HCT116 (cell line): Measurements from ENCODE around the gene MT1X. TPM values are rescaled to one million over a fixed set of nuclear protein-coding genes. Genes with fewer than 3 reads are reported as not detected.

Source experiments
- ATAC-seq: fragments of 200-7000 bp; cut with Tn5 transposase; 2 replicates; pipeline ENCODE4 v1.9.1; 2020; ENCODE audit warnings: mild to moderate bottlenecking, moderate library complexity
- BruUV-seq: library from RNA; stranded (reverse); fragments of 400-500 nt; replicated peaks from 2 replicates; lab custom pipeline; 2021; lab: Mats Ljungman, UMichigan
- CTCF ChIA-PET: fragments of 300-600 bp; sonication (Branson Sonifier 250); formaldehyde crosslinking; loops from one replicate; lab custom pipeline; 2021; ENCODE audit warnings: antibody characterized with exemption; lab: Charles Lee
- POLR2A ChIA-PET: fragments of 300-600, 350-600 bp; sonication (Branson Sonifier 250); formaldehyde crosslinking; loops from one replicate; lab custom pipeline; 2021; ENCODE audit warnings: antibody characterized with exemption; lab: Charles Lee
- RAD21 ChIA-PET, 2 experiments: fragments of 300-600 bp; sonication (Branson Sonifier 250); formaldehyde crosslinking; loops; one replicate each; lab custom pipeline; 2023; ENCODE audit warnings: low total read pairs in 2 of 2; ENCODE audit not compliant: uncharacterized antibody in 2 of 2, unreplicated experiment in 2 of 2, low non-redundant PET in 1 of 2; lab: Charles Lee
- DNase-seq: peaks from one replicate; pipeline ENCODE4 v3.0.0-alpha.2; 2010; ENCODE audit warnings: low read depth, low spot score
- H2AFZ ChIP-seq: fragments of 200-600 bp; shearing (Covaris generic), sonication (generic); 2 replicates; pipeline ENCODE4 v1.6.1; 2017; ENCODE audit warnings: low read depth, mixed run types, mixed read lengths, antibody characterized with exemption, low read length; ENCODE audit not compliant: poor library complexity, severe bottlenecking
- H3K27ac ChIP-seq: 2 replicates; pipeline ENCODE4 v1.5.1; 2012; ENCODE audit warnings: low read depth, low read length
- H3K27me3 ChIP-seq: fragments of 200-600 bp; sonication (generic); 2 replicates; pipeline ENCODE4 v1.6.1; 2016; ENCODE audit warnings: mixed run types, low read length, mixed read lengths; ENCODE audit not compliant: insufficient read depth
- H3K36me3 ChIP-seq, 2 experiments: fragments of 200-500 bp in 1 of 2; fragments of 200-600 bp in 1 of 2; sonication (Bioruptor generic) in 1 of 2; sonication (generic) in 1 of 2; 2 replicates each; pipeline versions ENCODE4 v1.5.1 to v1.6.1; 2014 to 2016; ENCODE audit warnings: low read length in 2 of 2, inconsistent platforms in 1 of 2, mixed read lengths in 1 of 2, mixed run types in 1 of 2; ENCODE audit not compliant: insufficient read depth in 2 of 2, control insufficient read depth in 1 of 2
- H3K4me1 ChIP-seq, 2 experiments: fragments of 200-600 bp in 1 of 2; sonication (generic) in 1 of 2; 2 replicates each; pipeline versions ENCODE4 v1.5.1 to v1.6.1; 2012 to 2017; ENCODE audit warnings: low read length in 2 of 2, inconsistent platforms in 1 of 2, mild to moderate bottlenecking in 1 of 2, mixed read lengths in 1 of 2, mixed run types in 1 of 2, moderate library complexity in 1 of 2; ENCODE audit not compliant: insufficient read depth in 2 of 2, control insufficient read depth in 1 of 2
- H3K4me2 ChIP-seq: fragments of 200-600 bp; sonication (generic); 2 replicates; pipeline ENCODE4 v1.6.1; 2017; ENCODE audit warnings: mixed run types, low read length, mixed read lengths
- H3K4me3 ChIP-seq, 2 experiments: fragments of 200-600 bp in 1 of 2; sonication (generic) in 1 of 2; replicated peaks in 1 of 2; 2 replicates each; pipeline ENCODE4 v1.5.1; 2011 to 2016; ENCODE audit warnings: low read length in 2 of 2, control low read depth in 1 of 2, low read depth in 1 of 2, mild to moderate bottlenecking in 1 of 2, mixed read lengths in 1 of 2, mixed run types in 1 of 2
- H3K79me2 ChIP-seq: fragments of 200-600 bp; sonication (generic); 2 replicates; pipeline ENCODE4 v1.6.1; 2017; ENCODE audit warnings: mild to moderate bottlenecking, mixed run types, low read length, moderate library complexity, mixed read lengths; ENCODE audit not compliant: insufficient read depth
- H3K9ac ChIP-seq: fragments of 200-600 bp; sonication (generic); 2 replicates; pipeline ENCODE4 v1.6.1; 2016; ENCODE audit warnings: low read length, mixed read lengths
- H3K9me2 ChIP-seq: fragments of 200-600 bp; sonication (generic), shearing (Covaris generic); 2 replicates; pipeline ENCODE4 v1.6.1; 2017; ENCODE audit warnings: mixed run types, mild to moderate bottlenecking, moderate library complexity; ENCODE audit not compliant: insufficient read depth
- H3K9me3 ChIP-seq, 2 experiments: fragments of 200-500 bp in 1 of 2; fragments of 200-600 bp in 1 of 2; sonication (Bioruptor generic) in 1 of 2; sonication (generic) in 1 of 2; 2 replicates each; pipeline ENCODE4 v1.6.1; 2014 to 2017; ENCODE audit warnings: low read length in 2 of 2, mixed read lengths in 2 of 2, inconsistent platforms in 1 of 2, low read depth in 1 of 2, mild to moderate bottlenecking in 1 of 2, mixed run types in 1 of 2, moderate library complexity in 1 of 2; ENCODE audit not compliant: control insufficient read depth in 1 of 2, insufficient read depth in 1 of 2
- H4K20me1 ChIP-seq: fragments of 200-600 bp; sonication (generic), shearing (Covaris generic); 2 replicates; pipeline ENCODE4 v1.6.1; 2017; ENCODE audit warnings: mixed run types, mild to moderate bottlenecking, moderate library complexity; ENCODE audit not compliant: insufficient read depth
- ATF3 ChIP-seq: IDR thresholded peaks from 2 replicates; pipeline ENCODE4 v1.6.1; 2012
- CEBPB ChIP-seq: IDR thresholded peaks from 2 replicates; pipeline ENCODE4 v1.6.1; 2012; ENCODE audit warnings: low read depth
- ELF1 ChIP-seq: IDR thresholded peaks from 2 replicates; pipeline ENCODE4 v1.6.1; 2012; ENCODE audit warnings: low read depth, borderline replicate concordance
- EZH2 ChIP-seq: fragments of 200-600 bp; sonication (generic); IDR thresholded peaks from 2 replicates; pipeline ENCODE4 v1.6.1; 2017; ENCODE audit warnings: antibody characterized with exemption, mixed run types
- JUND ChIP-seq: IDR thresholded peaks from 2 replicates; pipeline ENCODE4 v1.6.1; 2012
- POLR2AphosphoS5 ChIP-seq: IDR thresholded peaks from 2 replicates; pipeline ENCODE4 v1.6.1; 2011; ENCODE audit warnings: mild to moderate bottlenecking, low read depth, low read length, moderate library complexity
- RAD21 ChIP-seq: IDR thresholded peaks from 2 replicates; pipeline ENCODE4 v1.6.1; 2012; ENCODE audit warnings: low read depth, mild to moderate bottlenecking
- REST ChIP-seq: IDR thresholded peaks from 2 replicates; pipeline ENCODE4 v1.6.1; 2012; ENCODE audit warnings: low read depth
- SIN3A ChIP-seq: IDR thresholded peaks from 2 replicates; pipeline ENCODE4 v1.6.1; 2012; ENCODE audit warnings: low read depth
- SP1 ChIP-seq: IDR thresholded peaks from 2 replicates; pipeline ENCODE4 v1.6.1; 2012; ENCODE audit warnings: low read depth
- SRF ChIP-seq: IDR thresholded peaks from 2 replicates; pipeline ENCODE4 v1.6.1; 2012; ENCODE audit warnings: low read depth
- TCF7L2 ChIP-seq: IDR thresholded peaks from 2 replicates; pipeline ENCODE4 v1.7.0; 2011; ENCODE audit warnings: borderline replicate concordance, inconsistent platforms; ENCODE audit not compliant: insufficient read depth, insufficient read length; ENCODE audit errors: extremely low read depth
- YY1 ChIP-seq: IDR thresholded peaks from 2 replicates; pipeline ENCODE4 v1.6.1; 2011; ENCODE audit warnings: low read length, low read depth, moderate library complexity, mild to moderate bottlenecking; ENCODE audit not compliant: insufficient replicate concordance; ENCODE audit errors: extremely low read depth
- ZNF274 ChIP-seq: fragments of 200-500 bp; sonication (Bioruptor generic); IDR thresholded peaks from 2 replicates; pipeline ENCODE4 v1.6.1; 2014; ENCODE audit warnings: mild to moderate bottlenecking, low read depth, low read length, inconsistent platforms
- intact Hi-C: fragments of 100-400 bp; cut with micrococcal nuclease; formaldehyde crosslinking; loops from 2 replicates; pipeline ENCODE4 v1.10.0; 2022
- total RNA-seq: library from RNA; stranded (reverse); gene quantifications from one replicate; pipeline ENCODE4 v1.2.1, GENCODE V29; 2021; ENCODE audit not compliant: unreplicated experiment
- TF ChIP-seq, protein P1 (sequence below), 3 experiments: fragments of 200-600 bp in 1 of 3; sonication (generic) in 1 of 3; IDR thresholded peaks in 2 of 3; conservative IDR thresholded peaks in 1 of 3; 2 replicates each; pipeline ENCODE4 v1.5.1; 2012 to 2017; ENCODE audit warnings: low read depth in 2 of 3, low read length in 2 of 3, antibody characterized with exemption in 1 of 3, borderline replicate concordance in 1 of 3, control low read depth in 1 of 3, mild to moderate bottlenecking in 1 of 3, mixed read lengths in 1 of 3, mixed run types in 1 of 3, moderate library complexity in 1 of 3; ENCODE audit not compliant: insufficient read depth in 1 of 3
- TF ChIP-seq, protein P2 (sequence below): IDR thresholded peaks from 2 replicates; pipeline ENCODE4 v1.6.1; 2012

MT1X gene
- total RNA-seq, 1 experiment from 2014 or later: 50.2 TPM

- RAD21 ChIA-PET: interaction anchor here (0.7 to 2.4 kb wide), 17 partner anchors 58 to 345 kb away, joined by 3 to 13 read pairs (median 4); no protein-coding TSS in a partner anchor
- no TSS peak for BruUV-seq
- Histone ChIP-seq H3K9me2 (no peaks in the 10 kb centered on the region), H3K9ac (no peak overlapping the region), H3K4me2 (peak overlapping the region; percentile 11; the same call in 1 of the 2 replicates), H3K36me3 (no peaks in the 10 kb centered on the region), H3K27me3 (no peaks in the 10 kb centered on the region), H3K27ac (no peak overlapping the region), H3K79me2 (no peaks in the 10 kb centered on the region), H2AFZ (peak overlapping the region; percentile 44), H3K9me3 (no peaks in the 10 kb centered on the region), H3K4me3 (no peak overlapping the region), H4K20me1 (no peaks in the 10 kb centered on the region), H3K4me1 (peaks cover 0 to 11% of the 10 kb centered on the region in 2 experiments; a peak in 3 of 4 replicates)
- TF ChIP-seq, protein P1, sequence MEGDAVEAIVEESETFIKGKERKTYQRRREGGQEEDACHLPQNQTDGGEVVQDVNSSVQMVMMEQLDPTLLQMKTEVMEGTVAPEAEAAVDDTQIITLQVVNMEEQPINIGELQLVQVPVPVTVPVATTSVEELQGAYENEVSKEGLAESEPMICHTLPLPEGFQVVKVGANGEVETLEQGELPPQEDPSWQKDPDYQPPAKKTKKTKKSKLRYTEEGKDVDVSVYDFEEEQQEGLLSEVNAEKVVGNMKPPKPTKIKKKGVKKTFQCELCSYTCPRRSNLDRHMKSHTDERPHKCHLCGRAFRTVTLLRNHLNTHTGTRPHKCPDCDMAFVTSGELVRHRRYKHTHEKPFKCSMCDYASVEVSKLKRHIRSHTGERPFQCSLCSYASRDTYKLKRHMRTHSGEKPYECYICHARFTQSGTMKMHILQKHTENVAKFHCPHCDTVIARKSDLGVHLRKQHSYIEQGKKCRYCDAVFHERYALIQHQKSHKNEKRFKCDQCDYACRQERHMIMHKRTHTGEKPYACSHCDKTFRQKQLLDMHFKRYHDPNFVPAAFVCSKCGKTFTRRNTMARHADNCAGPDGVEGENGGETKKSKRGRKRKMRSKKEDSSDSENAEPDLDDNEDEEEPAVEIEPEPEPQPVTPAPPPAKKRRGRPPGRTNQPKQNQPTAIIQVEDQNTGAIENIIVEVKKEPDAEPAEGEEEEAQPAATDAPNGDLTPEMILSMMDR (IDR thresholded peaks at IDR 0.05 in 2 of 3, conservative IDR thresholded peaks at IDR 0.05 in 1 of 3; ENCODE audit: borderline replicate concordance in 1 of 3, insufficient read depth in 1 of 3, low read depth in 2 of 3, low read length in 2 of 3): no peak
- no peak for TF ChIP-seq ZNF274
- TF ChIP-seq SRF: no peak
- no peak for TF ChIP-seq SP1
- no peak for TF ChIP-seq RAD21
- no peak for TF ChIP-seq YY1
- no peak for TF ChIP-seq TCF7L2
- TF ChIP-seq, protein P2, sequence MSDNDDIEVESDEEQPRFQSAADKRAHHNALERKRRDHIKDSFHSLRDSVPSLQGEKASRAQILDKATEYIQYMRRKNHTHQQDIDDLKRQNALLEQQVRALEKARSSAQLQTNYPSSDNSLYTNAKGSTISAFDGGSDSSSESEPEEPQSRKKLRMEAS: no peak
- TF ChIP-seq ELF1: no peak
- no peak for TF ChIP-seq REST
- TF ChIP-seq SIN3A: no peak
- TF ChIP-seq POLR2AphosphoS5: no peak
- no peak for TF ChIP-seq EZH2
- no peak for TF ChIP-seq ATF3
- no peak for TF ChIP-seq CEBPB
- TF ChIP-seq JUND: no peak
- DNase-seq (no peak), ATAC-seq (no peak)
- intact Hi-C loops: loop anchor here (5.0 to 10.0 kb wide), 3 partner anchors 189 to 989 kb away; no protein-coding TSS in a partner anchor
- POLR2A ChIA-PET: interaction anchor here (0.9 to 2.7 kb wide), 5 partner anchors 75 to 250 kb away, joined by 3 to 24 read pairs (median 4); partner anchors contain the start of genes MT1E, NUDT21 and OGFOD1
- CTCF ChIA-PET: interaction anchor here (0.5 to 4.0 kb wide), 30 partner anchors 9 to 390 kb away, joined by 3 to 65 read pairs (median 4); partner anchors contain the start of genes MT1E, MT2A, NUDT21 and OGFOD1
These were observed 19.3 kb downstream of the MT1X start for GRCh38 chr16:56701534-56701933.
